Ishikawa (cell line): Measurements from ENCODE around the gene STK17B.

ENCODE experiments used
- CEBPB ChIP-seq: IDR thresholded peaks from 2 replicates; pipeline ENCODE4 v1.6.1; 2012
- CREB1 ChIP-seq: IDR thresholded peaks from 2 replicates; pipeline ENCODE4 v1.6.1; 2012; ENCODE audit warnings: low read depth
- EGR1 ChIP-seq: IDR thresholded peaks from 2 replicates; pipeline ENCODE4 v1.6.1; 2012
- EP300 ChIP-seq: IDR thresholded peaks from 2 replicates; pipeline ENCODE4 v1.6.1; 2012; ENCODE audit warnings: borderline replicate concordance
- FOXM1 ChIP-seq: IDR thresholded peaks from 2 replicates; pipeline ENCODE4 v1.6.1; 2012; ENCODE audit warnings: low read depth, borderline replicate concordance
- NFIC ChIP-seq: IDR thresholded peaks from 2 replicates; pipeline ENCODE4 v1.6.1; 2012
- RAD21 ChIP-seq: IDR thresholded peaks from 2 replicates; pipeline ENCODE4 v1.6.1; 2012; ENCODE audit warnings: low read depth
- REST ChIP-seq: IDR thresholded peaks from 2 replicates; pipeline ENCODE4 v1.6.1; 2012; ENCODE audit warnings: low read depth, mild to moderate bottlenecking
- TAF1 ChIP-seq: IDR thresholded peaks from 2 replicates; pipeline ENCODE4 v1.6.1; 2012; ENCODE audit warnings: low read depth, mild to moderate bottlenecking
- TCF12 ChIP-seq: IDR thresholded peaks from 2 replicates; pipeline ENCODE4 v1.6.1; 2012; ENCODE audit warnings: low read depth
- TEAD4 ChIP-seq: IDR thresholded peaks from 2 replicates; pipeline ENCODE4 v1.6.1; 2012
- USF1 ChIP-seq: IDR thresholded peaks from 2 replicates; pipeline ENCODE4 v1.6.1; 2012
- YY1 ChIP-seq: IDR thresholded peaks from 2 replicates; pipeline ENCODE4 v1.6.1; 2012; ENCODE audit warnings: low read depth
- ZBTB7A ChIP-seq: IDR thresholded peaks from 2 replicates; pipeline ENCODE4 v1.6.1; 2012; ENCODE audit warnings: low read depth
- TF ChIP-seq, protein P1 (sequence below): IDR thresholded peaks from 2 replicates; pipeline ENCODE4 v1.6.1; 2012

Gene STK17B

GRCh38 chr2:196137271-196137670 lies 34.1 kb downstream of the STK17B start:
- TF ChIP-seq TAF1 (no peak), TCF12 (no peak), REST (no peak), RAD21 (no peak), USF1 (no peak), ZBTB7A (no peak), FOXM1 (no peak), YY1 (no peak), EP300 (no peak), CREB1 (no peak), EGR1 (no peak), NFIC (no peak), CEBPB (no peak), TEAD4 (no peak)
- TF ChIP-seq, protein P1, sequence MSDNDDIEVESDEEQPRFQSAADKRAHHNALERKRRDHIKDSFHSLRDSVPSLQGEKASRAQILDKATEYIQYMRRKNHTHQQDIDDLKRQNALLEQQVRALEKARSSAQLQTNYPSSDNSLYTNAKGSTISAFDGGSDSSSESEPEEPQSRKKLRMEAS: no peak

DNA sequence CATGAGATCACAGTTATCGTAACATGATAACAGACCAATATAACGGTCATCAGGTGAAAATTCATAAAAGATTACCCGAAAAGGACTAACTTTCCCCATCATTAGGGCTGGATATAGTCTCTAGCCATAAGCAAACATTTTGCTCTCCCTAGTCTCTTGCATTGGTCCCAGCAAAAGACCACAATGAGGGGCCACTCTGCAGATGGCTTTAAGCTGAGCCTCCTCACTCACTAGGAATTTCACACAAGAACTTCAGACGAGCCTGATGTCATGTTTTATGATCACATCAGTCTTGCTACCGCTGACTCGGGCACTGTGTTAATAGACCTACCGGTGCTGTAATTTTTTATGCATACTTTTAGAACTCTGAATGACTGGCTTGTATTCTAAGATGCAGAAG lies 35.2 kb downstream of the STK17B start:
- no peak for TF ChIP-seq EGR1
- no peak for TF ChIP-seq USF1
- TF ChIP-seq ZBTB7A: no peak
- TF ChIP-seq FOXM1: no peak
- no peak for TF ChIP-seq RAD21
- no peak for TF ChIP-seq REST

GRCh38 chr2:196131949-196132925 lies 39.1 kb downstream of the STK17B start:
- TF ChIP-seq, protein P1: no peak
- TF ChIP-seq YY1: no peak
- no peak for TF ChIP-seq TCF12
- no peak for TF ChIP-seq CREB1
- TF ChIP-seq RAD21: no peak
- TF ChIP-seq EP300: no peak
- no peak for TF ChIP-seq TAF1
- TF ChIP-seq USF1: no peak
- no peak for TF ChIP-seq CEBPB

- TF ChIP-seq EP300 (no peak), RAD21 (peak; percentile 79)
These were observed 39.9 kb downstream of the STK17B start for GRCh38 chr2:196131384-196131937.

DNA sequence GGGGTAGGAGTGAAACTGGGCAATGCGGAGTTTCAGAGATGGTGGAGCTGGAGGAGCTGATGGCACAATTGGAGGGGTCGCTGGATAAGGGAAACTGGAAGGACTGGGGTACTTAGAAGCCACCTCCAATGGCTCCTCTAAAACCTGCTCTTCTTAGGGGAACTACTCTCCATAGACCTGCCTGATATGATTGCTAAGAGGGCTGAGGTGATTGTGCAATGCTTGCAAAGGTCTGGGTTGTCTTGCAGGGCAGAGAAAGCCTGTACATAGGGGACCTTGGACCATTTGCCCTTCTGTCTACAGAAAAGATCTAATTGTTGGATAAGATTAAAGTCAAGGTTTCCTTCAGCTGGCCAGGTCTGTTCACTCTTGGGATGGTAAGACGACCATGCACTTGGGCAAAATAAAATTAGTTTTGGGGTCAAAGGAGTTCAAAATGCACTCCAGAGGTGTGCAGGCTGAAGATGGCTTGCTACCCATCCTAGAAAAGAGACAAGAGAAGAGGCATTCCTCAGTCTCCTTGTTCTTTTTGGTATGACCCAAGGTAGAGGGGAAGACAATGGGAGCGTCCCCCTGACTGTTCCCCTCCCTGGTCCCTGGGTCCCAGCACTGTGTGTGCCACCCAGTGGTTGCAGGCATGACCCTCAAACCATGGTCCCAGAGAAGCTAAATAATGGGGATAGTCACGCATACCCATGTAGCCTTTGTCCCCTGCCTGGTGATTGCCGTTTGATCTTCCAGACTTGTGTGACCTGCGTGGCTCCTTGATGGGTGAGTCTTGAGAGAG lies 41.1 kb downstream of the STK17B start:
- TF ChIP-seq USF1 (0 out of 2 replicates have a peak, but pooled peaks have one; percentile 20), CREB1 (no peak)
